SK-N-MC (cell line): ENCODE results near the gene DENND5B.

ENCODE experiments used
- EZH2 ChIP-seq: fragments of 200-600 bp; sonication (generic); IDR thresholded peaks from one replicate; pipeline ENCODE4 v1.6.1; 2017; ENCODE audit warnings: antibody characterized with exemption
- FOXP2 ChIP-seq: optimal IDR thresholded peaks from 2 replicates; pipeline ENCODE3; 2011; ENCODE audit warnings: mild to moderate bottlenecking, moderate library complexity; ENCODE audit not compliant: insufficient read depth; ENCODE audit errors: extremely low read length, control extremely low read depth
- POLR2AphosphoS5 ChIP-seq: IDR thresholded peaks from 2 replicates; pipeline ENCODE4 v1.6.1; 2012; ENCODE audit warnings: mild to moderate bottlenecking, low read depth, low read length, borderline replicate concordance

- no peak for TF ChIP-seq EZH2
- TF ChIP-seq POLR2AphosphoS5, result no peak
- no peak for TF ChIP-seq FOXP2
Measured at GRCh38 chr12:31456562-31456961, 134.4 kb downstream of the DENND5B start.
